ENCODE results near the gene DYSF. TPM values are rescaled to one million over a fixed set of nuclear protein-coding genes. Genes with fewer than 3 reads are reported as not detected.

DYSF gene
- total RNA-seq, 1 donor from 2014 or later = 0.12 TPM

DNA sequence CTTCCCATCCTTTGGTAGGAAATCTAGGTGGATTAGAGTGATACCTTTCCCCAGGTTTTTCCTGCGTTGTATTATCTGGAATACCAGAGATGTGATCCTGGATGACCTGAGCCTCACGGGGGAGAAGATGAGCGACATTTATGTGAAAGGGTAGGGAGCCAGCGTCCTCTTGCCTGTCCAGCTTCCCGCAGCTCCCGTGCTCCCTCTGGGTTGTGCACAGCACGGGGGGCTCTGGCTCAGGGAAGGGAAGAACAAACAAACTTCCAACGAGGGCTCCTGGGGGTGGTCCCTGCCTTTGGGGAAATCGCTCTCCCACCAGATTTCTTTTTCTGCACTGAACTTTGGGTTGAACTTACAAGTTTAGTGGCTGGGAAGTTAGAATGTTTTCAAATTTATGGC is 215.7 kb downstream of the DYSF start:
- intact Hi-C loops (cut with micrococcal nuclease) = no loop called here

DNA sequence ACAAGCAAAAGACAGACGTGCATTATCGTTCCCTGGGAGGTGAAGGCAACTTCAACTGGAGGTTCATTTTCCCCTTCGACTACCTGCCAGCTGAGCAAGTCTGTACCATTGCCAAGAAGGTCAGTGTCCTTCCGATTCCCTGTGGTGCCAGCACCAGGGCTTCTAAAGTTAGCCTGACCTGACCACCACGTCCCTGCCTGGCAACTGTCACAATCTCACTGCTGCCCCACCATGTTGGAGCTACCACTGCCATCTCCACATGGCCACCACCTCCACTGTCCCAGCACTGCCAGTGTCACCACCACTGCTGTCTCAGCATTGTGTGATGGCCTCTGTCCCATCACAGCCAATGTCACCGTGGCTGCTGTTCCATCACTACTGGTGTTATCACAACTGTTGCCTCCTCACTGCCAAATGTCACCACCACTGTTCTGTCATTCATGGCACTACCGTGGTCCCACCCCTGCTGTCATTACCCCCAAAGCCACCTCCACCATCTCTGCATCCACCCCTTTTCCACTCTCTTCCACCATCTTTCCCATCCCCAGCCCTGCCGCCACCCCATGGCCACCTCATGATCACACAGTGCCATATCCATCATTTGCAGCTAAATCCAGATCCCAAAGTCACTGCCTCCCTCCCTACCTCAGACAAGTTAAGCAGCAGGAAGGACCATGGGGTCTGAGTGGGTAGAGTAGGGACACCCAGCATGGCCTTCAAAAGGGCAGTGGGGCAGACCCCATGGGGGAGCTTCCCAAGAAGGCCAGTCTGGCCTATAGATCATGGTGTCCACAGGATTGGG is 216.5 kb downstream of the DYSF start:
- intact Hi-C loops (cut with micrococcal nuclease) = no loop called here

DNA sequence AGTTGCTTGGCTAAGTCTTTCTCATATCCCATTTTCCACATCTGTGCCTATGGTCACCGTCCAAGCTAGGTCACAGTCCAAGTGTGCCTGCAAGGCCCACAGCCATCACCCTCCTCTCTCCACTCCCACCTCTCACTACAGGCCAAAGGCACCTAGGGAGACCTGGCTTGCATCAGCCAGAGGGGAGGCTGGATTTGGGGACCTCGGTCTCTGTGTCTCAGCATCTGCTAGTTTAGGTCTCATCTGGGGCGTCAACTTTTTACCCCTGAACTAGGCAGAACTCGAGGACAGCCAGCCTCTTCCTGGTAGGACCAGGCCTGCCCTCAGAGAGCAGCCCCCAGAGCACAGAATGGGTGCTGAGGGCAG is 217.1 kb downstream of the DYSF start:
- intact Hi-C loops (cut with micrococcal nuclease) = no loop called here

DNA sequence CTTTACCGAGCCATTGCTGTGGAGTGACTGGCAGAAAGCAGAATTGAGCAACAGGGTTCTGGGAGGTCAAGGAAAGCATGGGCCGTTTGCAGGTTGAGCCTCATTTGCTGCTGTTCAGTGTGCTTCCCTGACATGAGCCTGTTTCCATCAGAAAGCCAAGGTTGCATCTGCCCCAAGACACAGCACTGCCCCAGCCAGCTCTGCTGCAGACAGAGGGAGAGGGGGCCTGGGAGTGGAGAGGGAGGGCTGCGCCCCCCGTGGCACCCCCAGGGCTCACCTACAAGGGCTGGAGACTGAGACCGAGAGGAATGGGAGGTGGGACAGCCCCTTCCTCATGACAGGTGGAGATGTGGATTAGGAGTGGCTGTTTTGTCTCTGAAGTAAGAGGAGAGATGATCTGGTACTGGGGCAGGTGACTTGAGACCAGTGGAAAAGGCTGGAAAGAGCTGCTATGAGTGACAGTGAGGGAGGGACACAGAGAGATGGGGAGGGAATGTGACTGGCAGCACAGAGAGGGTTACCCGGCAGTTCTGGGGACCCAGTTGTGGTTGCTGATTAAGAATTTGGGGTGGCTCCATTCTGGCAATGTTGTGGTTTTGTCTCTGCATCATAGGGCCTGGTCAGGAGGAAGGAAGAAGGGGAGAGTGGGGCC is 218.0 kb downstream of the DYSF start:
- intact Hi-C loops (cut with micrococcal nuclease) = no loop called here

DNA sequence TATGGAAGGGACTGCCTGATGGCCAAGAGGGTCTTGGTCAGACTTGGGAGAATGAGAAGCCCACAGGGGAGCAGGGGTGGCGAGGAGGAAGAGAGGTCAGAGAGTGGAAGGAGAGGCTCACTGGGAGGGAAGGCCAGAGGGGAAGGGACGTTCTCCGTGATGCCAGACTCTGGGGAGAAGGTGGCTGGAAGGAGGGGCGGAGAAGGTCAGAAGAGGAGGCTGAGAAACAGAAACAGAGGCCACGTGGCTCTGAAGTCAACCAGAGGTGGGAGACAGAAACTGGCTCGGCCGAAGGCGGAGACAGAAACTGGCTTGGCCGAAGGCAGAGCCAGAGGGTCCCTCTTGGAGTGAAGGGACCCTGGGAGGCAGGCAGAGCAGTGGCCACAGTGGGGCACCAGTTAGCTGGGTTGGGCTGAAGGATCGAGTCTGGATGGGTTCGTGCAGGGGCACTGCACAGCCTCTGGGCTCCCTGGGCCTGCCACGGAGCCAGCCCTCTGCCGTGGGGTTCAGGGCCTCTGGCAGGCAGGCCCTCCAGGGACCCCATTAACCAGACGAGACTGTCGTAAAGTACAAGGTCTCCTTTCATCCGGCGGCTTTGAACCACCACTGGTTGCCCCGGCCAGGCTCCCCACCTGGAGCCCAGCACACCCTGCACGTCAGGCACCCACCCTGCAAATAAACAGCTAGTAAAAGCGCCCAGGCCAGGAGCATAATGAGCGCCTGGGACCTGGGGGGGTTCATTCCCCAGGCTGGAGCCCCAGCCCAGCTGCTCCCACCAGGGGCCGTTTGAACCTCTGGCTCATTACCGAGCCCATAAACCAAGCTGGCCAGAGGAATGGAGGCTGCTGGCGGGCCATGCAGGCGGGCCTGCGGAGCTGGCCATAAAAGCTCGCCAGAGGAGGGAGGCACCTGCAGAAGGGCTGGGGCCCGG is 218.8 kb downstream of the DYSF start:
- intact Hi-C loops (cut with micrococcal nuclease) = no loop called here

DNA sequence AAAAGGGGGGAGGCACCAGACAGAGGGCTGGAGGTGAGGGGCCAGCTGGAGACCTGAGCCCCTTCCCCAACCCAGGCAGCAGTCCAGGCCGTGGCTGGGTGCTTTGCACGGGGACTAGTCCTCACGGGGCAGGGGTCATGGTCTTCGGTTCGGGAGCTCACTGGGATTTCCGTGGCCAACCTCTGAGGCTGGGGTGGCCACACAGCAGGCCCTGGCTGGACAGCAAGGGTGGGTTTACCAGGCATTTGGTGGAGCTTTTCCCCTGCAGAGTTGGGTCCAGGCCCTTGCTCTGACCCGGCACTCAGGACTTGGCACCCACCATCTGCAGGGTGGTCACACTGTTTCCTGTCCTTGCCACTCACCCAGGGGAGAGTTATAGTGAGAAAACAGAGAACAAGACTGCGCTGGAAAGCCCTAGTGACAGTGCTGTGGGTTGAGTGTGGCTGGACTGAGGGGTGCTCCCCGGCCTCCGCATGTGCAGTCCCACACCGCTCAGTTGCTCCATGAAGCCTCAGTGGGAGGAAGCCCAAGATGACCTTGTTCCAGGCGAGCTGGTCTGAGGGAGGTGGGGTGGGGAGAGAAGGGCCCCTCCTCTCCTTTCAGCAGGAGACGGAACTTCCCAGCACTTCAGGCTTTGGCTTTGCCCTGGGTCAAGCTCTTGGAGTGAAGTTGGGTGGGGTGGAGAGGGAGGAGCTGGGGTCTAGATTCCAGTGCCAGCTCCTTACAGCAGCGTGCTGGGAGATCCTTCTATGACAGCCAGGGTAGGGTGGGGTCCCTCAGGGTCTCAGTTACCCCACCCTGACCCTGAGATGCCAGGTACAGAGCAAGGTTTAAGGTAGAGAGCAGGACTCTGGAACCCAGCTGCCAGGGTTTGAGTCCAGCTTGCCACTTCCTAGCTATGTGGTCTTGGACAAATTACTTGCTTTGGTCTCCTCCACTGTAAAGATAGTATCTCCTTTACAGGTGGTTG is 219.8 kb downstream of the DYSF start:
- intact Hi-C loops (cut with micrococcal nuclease) = no loop called here

DNA sequence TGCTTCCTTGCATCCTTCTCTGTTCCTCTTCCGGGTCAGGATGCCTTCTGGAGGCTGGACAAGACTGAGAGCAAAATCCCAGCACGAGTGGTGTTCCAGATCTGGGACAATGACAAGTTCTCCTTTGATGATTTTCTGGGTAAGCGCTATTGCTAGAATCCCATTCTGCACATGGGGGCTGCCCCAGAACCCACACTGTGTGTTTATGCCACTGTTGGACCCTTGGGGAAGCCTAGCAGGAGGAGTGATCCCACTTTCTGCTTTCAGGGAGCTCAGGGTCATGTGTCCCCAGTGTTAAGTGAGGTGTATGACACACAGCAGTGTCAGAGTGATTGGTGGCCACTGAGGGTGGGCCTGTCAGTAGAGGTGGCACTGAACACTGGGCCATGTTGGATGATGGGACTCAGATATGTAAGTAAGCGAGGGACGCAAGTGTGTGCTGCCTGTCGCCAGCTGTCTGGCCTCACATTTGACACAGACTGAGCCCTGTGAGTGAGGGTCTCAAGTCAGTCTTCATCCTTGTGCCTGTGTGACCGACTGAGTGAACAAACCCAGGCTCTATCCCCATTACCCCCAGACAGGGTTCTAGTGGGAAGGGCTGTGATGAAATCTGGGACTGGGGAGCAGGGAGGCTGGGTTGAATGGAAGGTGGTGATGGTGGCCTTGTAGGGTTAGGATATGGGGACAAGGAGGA is 220.9 kb downstream of the DYSF start:
- intact Hi-C loops (cut with micrococcal nuclease) = no loop called here

DNA sequence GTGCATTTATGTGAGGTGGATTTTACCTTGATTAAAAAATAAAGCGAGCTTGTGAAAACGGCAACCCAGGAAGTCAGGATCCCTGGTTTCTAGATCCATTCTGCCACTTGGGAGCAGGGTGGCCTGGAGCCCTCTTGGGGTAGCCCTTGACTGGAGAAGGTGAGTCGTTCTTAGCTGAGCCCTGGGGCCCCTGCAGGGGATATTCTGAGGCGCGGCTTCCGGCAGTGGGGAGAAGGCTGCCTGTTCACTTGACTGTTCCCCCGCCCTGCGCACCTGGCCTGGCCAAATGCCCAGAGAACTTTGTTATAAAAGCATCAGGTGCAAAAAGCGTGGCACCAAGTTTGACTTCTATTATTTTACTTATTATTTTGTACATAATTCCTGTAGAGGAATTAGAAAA is 221.9 kb downstream of the DYSF start:
- intact Hi-C loops (cut with micrococcal nuclease) = no loop called here

DNA sequence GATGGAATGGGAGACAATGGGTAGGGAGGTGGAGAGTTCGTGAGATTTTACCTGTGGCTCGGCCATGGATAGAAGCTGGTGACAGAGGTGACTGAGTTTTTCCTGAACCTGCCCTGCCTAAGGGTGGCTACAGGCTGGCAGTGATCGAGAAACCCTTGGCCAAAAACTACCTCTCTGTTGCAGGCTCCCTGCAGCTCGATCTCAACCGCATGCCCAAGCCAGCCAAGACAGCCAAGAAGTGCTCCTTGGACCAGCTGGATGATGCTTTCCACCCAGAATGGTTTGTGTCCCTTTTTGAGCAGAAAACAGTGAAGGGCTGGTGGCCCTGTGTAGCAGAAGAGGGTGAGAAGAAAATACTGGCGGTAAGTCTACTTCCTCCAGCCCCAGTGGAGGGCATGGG is 225.5 kb downstream of the DYSF start:
- intact Hi-C loops (cut with micrococcal nuclease) = no loop called here

DNA sequence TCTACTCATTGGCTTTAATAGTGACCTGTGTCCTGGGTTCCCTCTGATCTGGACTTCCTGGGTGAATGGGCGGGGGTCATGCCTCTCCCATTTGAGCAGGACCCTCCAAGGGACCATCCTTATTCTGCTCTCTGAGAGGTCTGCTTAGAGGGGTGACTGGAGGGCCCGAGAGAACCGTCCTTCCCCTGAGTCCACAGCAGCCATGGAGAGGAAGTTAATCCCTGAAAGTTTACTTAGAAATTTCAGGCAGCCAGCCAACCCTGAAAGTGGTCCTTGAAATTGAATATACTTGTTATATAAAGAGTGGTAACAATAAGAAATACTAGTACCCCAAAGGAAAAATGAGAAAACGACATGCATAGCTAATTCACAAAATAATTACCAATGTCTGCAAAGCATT is 226.1 kb downstream of the DYSF start:
- intact Hi-C loops (cut with micrococcal nuclease) = no loop called here

DNA sequence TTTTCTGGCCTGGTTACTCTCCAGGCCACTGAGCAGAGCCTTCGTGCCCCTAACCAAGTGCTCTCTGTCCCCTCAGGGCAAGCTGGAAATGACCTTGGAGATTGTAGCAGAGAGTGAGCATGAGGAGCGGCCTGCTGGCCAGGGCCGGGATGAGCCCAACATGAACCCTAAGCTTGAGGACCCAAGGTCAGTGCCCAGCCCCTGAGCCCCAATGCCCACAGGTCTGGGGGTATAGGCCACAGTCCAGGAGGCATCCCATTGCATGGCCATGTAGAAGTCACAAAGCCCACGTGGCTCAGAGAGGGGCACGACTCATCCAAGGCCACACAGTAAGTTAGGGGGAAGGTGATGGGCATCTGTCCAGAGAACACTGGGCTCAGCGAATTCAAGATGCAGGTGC is 227.6 kb downstream of the DYSF start:
- intact Hi-C loops (cut with micrococcal nuclease) = no loop called here

DNA sequence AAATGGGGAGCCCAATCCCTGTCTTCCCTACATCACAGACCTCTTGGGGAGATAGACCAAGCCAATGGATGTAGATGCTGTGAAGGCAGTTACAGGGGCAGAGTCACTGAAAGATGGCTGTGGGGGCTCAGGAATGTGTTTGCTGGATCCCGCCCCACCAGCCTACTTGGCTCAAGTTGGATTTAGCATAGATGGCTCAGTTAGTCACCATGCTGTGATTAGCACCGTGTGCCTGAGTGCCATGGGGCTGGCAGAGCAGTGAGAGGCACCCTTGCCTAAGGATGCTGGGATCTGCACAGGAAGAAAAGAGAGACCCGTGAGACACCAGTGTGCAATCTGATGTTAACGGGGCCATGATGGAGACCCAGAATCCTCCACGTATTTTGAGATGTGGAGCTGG is 228.3 kb downstream of the DYSF start:
- intact Hi-C loops (cut with micrococcal nuclease) = no loop called here

DNA sequence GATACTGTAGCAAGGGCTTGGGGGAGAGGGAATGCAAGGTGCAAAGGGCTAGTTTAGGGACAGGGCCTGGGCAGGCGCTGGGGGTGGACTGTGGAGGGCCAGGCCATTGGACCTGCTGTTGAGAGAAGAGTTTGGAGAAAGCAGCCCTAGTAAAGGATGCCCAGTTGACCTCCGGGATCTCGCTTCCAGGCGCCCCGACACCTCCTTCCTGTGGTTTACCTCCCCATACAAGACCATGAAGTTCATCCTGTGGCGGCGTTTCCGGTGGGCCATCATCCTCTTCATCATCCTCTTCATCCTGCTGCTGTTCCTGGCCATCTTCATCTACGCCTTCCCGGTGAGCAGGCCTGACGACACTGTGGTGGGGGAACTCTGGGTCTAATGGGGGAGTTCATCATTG is 229.0 kb downstream of the DYSF start:
- intact Hi-C loops (cut with micrococcal nuclease) = no loop called here

DNA sequence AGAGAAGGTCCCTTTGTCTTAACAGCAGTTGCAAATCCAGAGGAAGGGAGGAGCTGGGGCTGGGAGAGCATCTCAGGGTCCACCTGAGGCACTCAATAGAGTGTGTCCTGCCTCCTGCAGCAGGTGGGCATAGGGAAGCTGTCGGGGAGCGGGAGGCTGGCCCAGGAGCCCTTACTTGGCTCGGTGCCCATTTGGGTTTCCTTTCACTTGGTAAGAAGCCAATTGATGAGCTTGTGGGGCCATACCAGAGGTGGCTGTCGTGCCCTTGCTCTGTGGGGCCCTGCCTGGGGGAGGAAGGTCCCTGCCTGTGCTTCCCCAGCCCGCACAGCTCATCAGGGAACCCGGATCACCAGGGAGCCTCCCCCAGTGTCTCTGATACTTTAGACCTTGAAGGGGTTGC is 229.7 kb downstream of the DYSF start:
- intact Hi-C loops (cut with micrococcal nuclease) = no loop called here

DNA sequence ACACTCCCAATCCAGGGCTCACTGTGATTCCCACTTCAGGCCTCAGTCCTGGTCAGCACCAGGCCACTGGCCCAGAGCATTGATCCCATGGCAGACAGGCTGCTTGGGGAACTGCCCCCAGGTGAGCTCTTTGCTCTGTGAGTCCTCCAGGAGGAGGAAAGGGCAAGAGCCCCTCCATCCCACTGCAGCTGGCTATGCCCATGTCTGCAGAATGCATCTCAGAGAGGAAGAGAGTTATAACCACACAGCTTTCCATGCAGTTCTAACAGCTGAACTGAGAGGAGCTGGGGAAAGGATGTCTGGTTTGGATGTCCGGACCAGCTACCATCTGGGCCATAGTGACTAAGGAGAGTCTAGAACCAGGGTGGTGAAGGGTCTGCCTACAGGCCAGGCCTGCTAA is 230.3 kb downstream of the DYSF start:
- intact Hi-C loops (cut with micrococcal nuclease) = no loop called here

DNA sequence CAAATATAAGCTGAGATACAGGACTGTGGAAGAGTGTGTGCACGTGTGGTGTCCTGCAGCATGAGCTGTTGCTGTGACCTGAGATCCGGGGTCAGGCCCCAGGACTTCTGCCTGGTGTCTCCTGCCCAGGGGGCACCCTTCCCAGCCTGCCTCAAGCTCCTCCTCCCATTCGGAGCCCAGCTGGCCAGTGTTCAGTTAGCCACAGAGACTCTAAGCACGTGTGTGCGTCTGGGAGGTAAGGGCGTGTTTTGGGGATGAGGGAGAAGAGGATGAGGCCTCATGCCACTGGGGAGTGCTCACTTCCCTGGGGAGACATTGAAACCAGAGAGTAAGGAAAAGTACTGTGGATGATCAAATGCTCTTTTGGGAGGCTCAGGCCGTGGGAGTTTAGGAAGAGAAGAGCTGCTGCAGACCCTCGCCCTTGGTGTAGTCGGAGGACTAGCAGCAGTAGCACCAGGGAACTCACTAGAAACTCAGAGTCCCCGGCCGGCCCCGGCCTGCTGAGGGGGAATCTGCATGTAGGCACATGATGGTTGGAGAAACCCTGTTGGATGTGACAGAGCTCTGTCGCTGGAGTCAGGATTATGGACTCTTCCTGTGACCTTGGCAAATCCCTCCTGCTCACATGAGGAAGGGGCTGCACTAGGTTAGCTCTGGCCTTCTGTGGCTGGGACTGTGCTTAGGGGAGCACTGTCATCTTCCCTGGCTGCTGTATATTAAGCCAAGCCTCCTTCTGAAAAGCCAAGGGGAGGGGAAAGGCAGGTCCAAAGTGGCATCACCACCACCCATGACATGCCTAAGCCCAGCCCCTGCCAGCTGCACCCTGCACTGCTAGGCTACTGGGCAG is 231.1 kb downstream of the DYSF start:
- intact Hi-C loops (cut with micrococcal nuclease) = no loop called here

DNA sequence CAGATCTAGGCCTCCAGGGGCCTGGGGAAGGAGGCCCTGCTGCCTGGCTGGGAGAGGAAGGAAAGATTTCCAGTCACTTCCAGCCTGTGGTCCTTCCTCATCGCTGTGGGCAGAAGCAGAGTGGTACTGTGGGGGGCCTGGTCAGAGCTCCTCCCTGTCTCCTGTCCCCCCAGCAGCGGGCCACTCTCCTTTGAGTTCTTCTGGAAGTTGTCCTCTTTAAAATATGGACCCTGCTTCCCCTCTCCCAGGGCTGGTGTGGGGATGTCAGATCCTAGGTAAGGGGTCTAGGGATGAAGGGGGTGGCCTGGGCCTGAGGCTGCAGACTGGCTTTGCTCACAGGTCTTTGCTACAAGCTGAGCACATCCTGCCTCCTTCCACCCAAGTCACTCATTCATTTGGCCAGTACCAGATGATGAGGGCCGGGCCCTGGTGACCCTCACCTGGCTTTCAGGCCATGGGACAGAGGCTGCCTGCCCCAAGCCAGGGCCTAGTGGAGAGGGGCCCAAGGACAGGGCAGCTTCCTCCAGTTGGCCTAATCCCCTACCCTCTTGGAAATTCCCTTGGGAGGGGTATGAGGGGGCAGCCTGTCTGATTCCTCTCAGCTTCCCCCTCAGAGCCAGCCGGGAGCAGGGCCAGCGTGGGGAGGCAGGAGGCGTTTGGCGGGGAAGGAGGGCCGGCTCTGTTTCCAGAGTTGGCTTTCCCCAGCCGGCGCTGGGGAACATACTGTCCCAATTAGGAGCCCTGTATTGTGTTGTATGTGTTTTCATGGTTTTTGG is 231.9 kb downstream of the DYSF start:
- intact Hi-C loops (cut with micrococcal nuclease) = no loop called here

DNA sequence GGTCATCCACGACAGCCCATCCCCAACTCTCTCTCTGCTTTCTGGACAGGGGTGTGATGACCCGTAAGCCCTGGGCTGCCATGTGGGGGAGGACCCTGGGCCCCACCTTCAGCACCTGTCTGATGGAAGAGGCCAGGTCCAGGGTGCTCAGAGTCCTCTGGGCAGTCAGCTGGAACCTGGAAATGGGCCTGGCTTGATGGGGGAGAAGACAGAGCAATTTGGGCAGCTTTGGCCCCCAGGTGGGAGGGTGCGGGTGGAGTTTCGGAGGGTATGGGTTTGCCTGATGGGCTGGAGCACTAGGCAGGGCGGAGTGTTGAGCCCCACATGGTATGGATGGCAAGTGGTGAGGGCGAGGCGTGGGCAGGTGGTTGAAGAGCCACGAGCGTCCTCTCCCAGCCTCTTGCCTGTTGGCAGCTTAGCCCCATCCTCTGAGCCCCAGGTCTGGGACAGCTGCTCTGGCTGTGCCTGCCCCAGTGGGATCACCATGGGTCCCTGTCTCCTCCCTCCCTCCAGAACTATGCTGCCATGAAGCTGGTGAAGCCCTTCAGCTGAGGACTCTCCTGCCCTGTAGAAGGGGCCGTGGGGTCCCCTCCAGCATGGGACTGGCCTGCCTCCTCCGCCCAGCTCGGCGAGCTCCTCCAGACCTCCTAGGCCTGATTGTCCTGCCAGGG is 232.7 kb downstream of the DYSF start:
- intact Hi-C loops (cut with micrococcal nuclease) = no loop called here

Measured in T-helper 1 cell treated with Interleukin-12 subunit alpha and Interleukin-12 subunit beta and Interleukin-4 antibody, amounts not matched to agents 30 ng/mL and 1 ng/mL, for 36 hours (primary cell).